NT2/D1 (cell line): Measurements from ENCODE around the gene TENT4B.

Experiments
- SUZ12 ChIP-seq: IDR thresholded peaks from 2 replicates; pipeline ENCODE4 v1.6.1; 2011; ENCODE audit not compliant: insufficient read length, insufficient read depth; ENCODE audit errors: extremely low read depth
- YY1 ChIP-seq: IDR thresholded peaks from 2 replicates; pipeline ENCODE4 v1.6.1; 2011; ENCODE audit not compliant: insufficient read length, insufficient read depth
- ZNF274 ChIP-seq: IDR thresholded peaks from 2 replicates; pipeline ENCODE4 v1.6.1; 2011; ENCODE audit warnings: mild to moderate bottlenecking, low read depth, low read length

DNA sequence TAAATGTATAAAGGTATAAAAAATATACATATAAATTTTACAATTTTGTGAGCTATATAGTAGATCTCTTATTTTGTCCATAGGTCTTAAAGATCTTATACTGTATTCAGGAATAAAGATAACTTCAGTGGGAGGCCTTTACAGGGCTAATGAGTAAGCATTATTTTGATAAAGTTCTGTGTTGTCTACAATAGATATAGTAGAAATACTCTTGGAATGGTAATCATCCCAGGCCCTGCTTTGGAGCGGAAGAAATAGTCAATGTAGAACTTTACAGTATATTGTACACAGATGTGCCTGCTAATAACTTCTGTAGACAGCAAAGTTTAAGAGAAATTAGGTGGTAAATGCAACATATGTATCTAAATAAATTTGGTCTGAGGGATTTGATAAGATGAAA lies 42.6 kb downstream of the TENT4B start:
- TF ChIP-seq ZNF274 (no peak), YY1 (no peak), SUZ12 (no peak)
